Measurements from ENCODE around the gene SVIP.

- TF ChIP-seq CTCF (IDR thresholded peaks at IDR 0.05) (no peak), POLR2A (IDR thresholded peaks at IDR 0.05) (no peak)
These were observed 30.7 kb downstream of the SVIP start for GRCh38 chr11:22798901-22799300.
